GM12878 (cell line): Measurements from ENCODE around the gene CD207. TPM values are rescaled to one million over a fixed set of nuclear protein-coding genes. Genes with fewer than 3 reads are reported as not detected.

Experiments used
- ATAC-seq: fragments of 200-7000 bp; cut with Tn5 transposase; 3 replicates; pipeline ENCODE4 v1.9.1; 2020; ENCODE audit warnings: mild to moderate bottlenecking, moderate library complexity
- BruUV-seq: library from RNA; stranded (reverse); fragments of 400-500 nt; replicated peaks from 2 replicates; lab custom pipeline; 2021; lab: Mats Ljungman, UMichigan
- CTCF ChIA-PET: fragments of 300-600 bp; sonication (Branson Sonifier 250); formaldehyde crosslinking; extraction: SDS; loops from one replicate; lab custom pipeline; 2021; ENCODE audit warnings: inconsistent platforms; lab: Yijun Ruan, JAX
- POLR2A ChIA-PET: fragments of 350-600 bp; formaldehyde crosslinking; extraction: SDS; loops from one replicate; lab custom pipeline; 2021; ENCODE audit warnings: inconsistent platforms; lab: Charles Lee
- RAD21 ChIA-PET: fragments of 300-600 bp; sonication (Branson Sonifier 250); formaldehyde crosslinking; loops from one replicate; lab custom pipeline; 2023; ENCODE audit warnings: antibody characterized with exemption; ENCODE audit not compliant: unreplicated experiment; lab: Charles Lee
- SMC1A ChIA-PET: fragments of 300-600 bp; sonication (Branson Sonifier 250); formaldehyde crosslinking; loops from one replicate; lab custom pipeline; 2023; ENCODE audit not compliant: unreplicated experiment, uncharacterized antibody; lab: Charles Lee
- DNase-seq: peaks from one replicate; pipeline ENCODE4 v3.0.0-alpha.2; 2011; ENCODE audit warnings: low read depth, low spot score
- FAIRE-seq: peaks from 3 replicates; lab custom pipeline; 2011; peaks lifted over from hg19 to GRCh38; lab: Jason Lieb, UNC
- H2AFZ ChIP-seq: 2 replicates; pipeline ENCODE4 v1.6.0; 2011; ENCODE audit warnings: low read depth, low read length, control low read depth; ENCODE audit not compliant: control insufficient read depth
- H3K27ac ChIP-seq: 2 replicates; pipeline ENCODE4 v1.5.1; 2011; ENCODE audit warnings: control low read depth; ENCODE audit not compliant: control insufficient read depth, insufficient read depth
- H3K27me3 ChIP-seq, 2 experiments: replicated peaks in 1 of 2; 2 replicates each; pipeline versions ENCODE4 v1.6.0 to v1.6.1; 2011; ENCODE audit warnings: low read length in 1 of 2; ENCODE audit not compliant: control insufficient read depth in 2 of 2, insufficient read depth in 2 of 2
- H3K36me3 ChIP-seq, 2 experiments: 2 replicates each; pipeline ENCODE4 v1.5.1; 2011; ENCODE audit warnings: low read length in 1 of 2; ENCODE audit not compliant: control insufficient read depth in 2 of 2, insufficient read depth in 2 of 2
- H3K4me1 ChIP-seq: 2 replicates; pipeline ENCODE4 v1.6.1; 2011; ENCODE audit warnings: mild to moderate bottlenecking, low read length, moderate library complexity, mixed read lengths; ENCODE audit not compliant: control insufficient read depth, insufficient read depth
- H3K4me2 ChIP-seq: 2 replicates; pipeline ENCODE4 v1.6.0; 2011; ENCODE audit warnings: control low read depth; ENCODE audit not compliant: control insufficient read depth, insufficient read depth
- H3K4me3 ChIP-seq: fragments of 200-600 bp; sonication (generic); 2 replicates; pipeline ENCODE4 v1.5.1; 2016
- H3K79me2 ChIP-seq: 2 replicates; pipeline ENCODE4 v1.6.0; 2011; ENCODE audit warnings: low read length; ENCODE audit not compliant: control insufficient read depth, insufficient read depth
- H3K9ac ChIP-seq: 2 replicates; pipeline ENCODE4 v1.8.0; 2011; ENCODE audit warnings: low read length, control low read depth, mixed read lengths; ENCODE audit not compliant: control insufficient read depth, insufficient read depth
- H3K9me3 ChIP-seq: replicated peaks from 3 replicates; pipeline ENCODE4 v1.5.1; 2011; ENCODE audit warnings: mild to moderate bottlenecking, low read length; ENCODE audit not compliant: control insufficient read depth, insufficient read depth
- H4K20me1 ChIP-seq: 2 replicates; pipeline ENCODE4 v1.6.0; 2011; ENCODE audit not compliant: control insufficient read depth, insufficient read depth
- RAD21 ChIP-seq: IDR thresholded peaks from 2 replicates; pipeline ENCODE4 v1.6.1; 2011; ENCODE audit warnings: mild to moderate bottlenecking, low read depth, low read length, moderate library complexity; ENCODE audit not compliant: insufficient read depth
- RBBP5 ChIP-seq: fragments of 200-600 bp; sonication (generic); conservative IDR thresholded peaks from 2 replicates; pipeline ENCODE4 v1.6.1; 2016
- SMC3 ChIP-seq: IDR thresholded peaks from 2 replicates; pipeline ENCODE4 v1.6.1; 2011; ENCODE audit warnings: low read length, improper control_type of control experiment, borderline replicate concordance
- STAT1 ChIP-seq: fragments of 450-650 bp; conservative IDR thresholded peaks from 2 replicates; pipeline ENCODE4 v1.6.1; 2014; ENCODE audit warnings: antibody characterized with exemption, mild to moderate bottlenecking
- WGBS: methylation state at CpG from one replicate; pipeline ENCODE4 v1.1.6; 2016; ENCODE audit warnings: low lambda C conversion rate; ENCODE audit not compliant: insufficient replicate concordance, insufficient coverage; ENCODE audit errors: missing lambda C conversion rate; 5-methylcytosine and 5-hydroxymethylcytosine counted together
- in situ Hi-C: fragments of 300-500 bp; cut with MboI; formaldehyde crosslinking; loops from 9 replicates; pipeline ENCODE4 v1.14.3; 2018; ENCODE audit warnings: mixed read lengths
- intact Hi-C: fragments of 100-400 bp; cut with micrococcal nuclease; formaldehyde crosslinking; loops from one replicate; pipeline ENCODE4 v1.14.2; 2022; ENCODE audit not compliant: unreplicated experiment
- polyA plus RNA-seq, 11 experiments: library from polyadenylated mRNA; depleted of rRNA in 4 of 11; unstranded in 6 of 11; stranded (reverse) in 5 of 11; fragments of >200 nt; fragmentation: Nextera tagmentation in 4 of 11; fragmentation: Illumina TruSeq in 1 of 11; extraction: Ambion mirVana in 4 of 11; extraction: Trizol in 1 of 11; gene quantifications; 1 replicate in 1 of 11; 2 replicates in 10 of 11; pipeline versions ENCODE4 v1.2.1 to v1.2.3, GENCODE V29; 2011 to 2016; ENCODE audit warnings: inconsistent platforms in 2 of 11, missing spikeins in 2 of 11, low read depth in 1 of 11
- total RNA-seq, 4 experiments: library from RNA; depleted of rRNA in 3 of 4; stranded (reverse); fragments of >200 nt in 3 of 4; fragmentation: Illumina TruSeq in 1 of 4; extraction: Trizol in 1 of 4; gene quantifications; 2 replicates each; pipeline versions ENCODE4 v1.2.1 to v1.2.3, GENCODE V29; 2013 to 2021
- TF ChIP-seq, protein P1 (sequence below), 3 experiments: IDR thresholded peaks in 2 of 3; conservative IDR thresholded peaks in 1 of 3; 2 replicates each; pipeline ENCODE4 v1.5.1; 2011; ENCODE audit warnings: low read depth in 3 of 3, low read length in 3 of 3, mild to moderate bottlenecking in 3 of 3, control low read depth in 2 of 3, moderate library complexity in 2 of 3, inconsistent platforms in 1 of 3, mixed read lengths in 1 of 3; ENCODE audit not compliant: control insufficient read depth in 2 of 3, insufficient read depth in 1 of 3; ENCODE audit errors: extremely low read depth in 1 of 3

The CD207 gene
- total and polyA plus RNA-seq, 10 of the 15 experiments (the other 5 are each of a cell fraction or from before 2014, with no cell fraction given) = not detected

DNA sequence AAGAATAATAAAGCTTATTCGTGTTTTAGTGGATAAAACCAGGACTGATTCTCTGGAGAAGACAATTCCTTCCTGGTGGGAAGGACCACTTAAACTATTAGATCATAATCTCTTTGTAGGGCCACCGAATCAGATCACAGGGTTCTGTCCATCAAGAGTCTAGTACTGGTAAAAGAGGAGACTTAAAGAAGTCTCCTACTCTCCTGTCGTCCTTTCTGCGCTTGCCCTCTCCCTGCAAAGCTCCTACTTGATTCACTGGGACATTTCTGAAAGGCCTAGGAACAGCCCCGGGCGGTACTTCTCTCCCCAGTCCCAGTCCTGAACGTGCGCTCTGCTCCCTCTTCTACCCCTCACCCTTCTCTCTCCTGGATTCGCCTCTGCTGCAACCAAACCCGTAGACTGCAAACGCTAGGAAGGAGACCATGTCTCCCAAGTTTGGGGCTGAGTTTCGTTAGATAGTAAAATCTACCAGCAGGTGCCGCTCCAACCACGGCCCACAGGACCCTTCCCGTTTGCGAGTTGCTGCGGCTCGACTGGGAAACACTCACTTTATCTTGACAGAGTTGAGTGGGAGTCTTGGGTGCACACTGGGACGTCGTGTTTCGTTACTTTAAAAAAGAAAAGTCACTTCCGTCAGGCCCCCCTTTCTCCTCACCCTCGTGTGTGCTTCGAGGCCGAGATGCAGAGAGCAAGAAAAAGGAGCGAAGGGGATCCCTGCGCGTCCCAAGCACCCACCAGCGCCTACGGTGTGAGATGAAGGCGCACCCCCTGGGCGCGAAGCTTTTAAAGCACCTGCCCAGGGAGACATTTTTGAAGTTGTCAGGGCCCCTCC is 46.1 kb downstream of the CD207 start:
- H4K20me1 ChIP-seq = no peaks in the 10 kb centered on the region
- SMC1A ChIA-PET = interaction anchor here (0.7 to 1.7 kb wide), 2 partner anchors 14 to 157 kb away, joined by 3 to 4 read pairs; no protein-coding TSS in a partner anchor
- no peaks in the 10 kb centered on the region for H3K79me2 ChIP-seq
- H2AFZ ChIP-seq = no peak overlapping the region
- H3K9me3 ChIP-seq = no peaks in the 10 kb centered on the region
- intact Hi-C loops = loop anchor here (2.0 to 10.0 kb wide), 4 partner anchors 73 to 159 kb away; no protein-coding TSS in a partner anchor
- DNase-seq = no peak
- no peaks in the 10 kb centered on the region for H3K4me1 ChIP-seq
- 3% methylated on average over 33 of the region's 33 CpGs for WGBS
- H3K4me3 ChIP-seq = no peak overlapping the region
- POLR2A ChIA-PET = no interaction called here
- H3K27me3 ChIP-seq = peaks cover 5 to 10% of the 10 kb centered on the region in 2 experiments
- no peak overlapping the region for H3K27ac ChIP-seq
- no peaks in the 10 kb centered on the region for H3K36me3 ChIP-seq
- in situ Hi-C loops = no loop called here
- FAIRE-seq = peak; percentile 52
- CTCF ChIA-PET = interaction anchor here (0.6 to 1.8 kb wide), 6 partner anchors 73 to 159 kb away, joined by 3 to 7 read pairs (median 4); no protein-coding TSS in a partner anchor
- no peak overlapping the region for H3K9ac ChIP-seq
- RAD21 ChIA-PET = no interaction called here
- peak; percentile 76 for ATAC-seq
- no peak for TF ChIP-seq RBBP5
- TF ChIP-seq, protein P1, sequence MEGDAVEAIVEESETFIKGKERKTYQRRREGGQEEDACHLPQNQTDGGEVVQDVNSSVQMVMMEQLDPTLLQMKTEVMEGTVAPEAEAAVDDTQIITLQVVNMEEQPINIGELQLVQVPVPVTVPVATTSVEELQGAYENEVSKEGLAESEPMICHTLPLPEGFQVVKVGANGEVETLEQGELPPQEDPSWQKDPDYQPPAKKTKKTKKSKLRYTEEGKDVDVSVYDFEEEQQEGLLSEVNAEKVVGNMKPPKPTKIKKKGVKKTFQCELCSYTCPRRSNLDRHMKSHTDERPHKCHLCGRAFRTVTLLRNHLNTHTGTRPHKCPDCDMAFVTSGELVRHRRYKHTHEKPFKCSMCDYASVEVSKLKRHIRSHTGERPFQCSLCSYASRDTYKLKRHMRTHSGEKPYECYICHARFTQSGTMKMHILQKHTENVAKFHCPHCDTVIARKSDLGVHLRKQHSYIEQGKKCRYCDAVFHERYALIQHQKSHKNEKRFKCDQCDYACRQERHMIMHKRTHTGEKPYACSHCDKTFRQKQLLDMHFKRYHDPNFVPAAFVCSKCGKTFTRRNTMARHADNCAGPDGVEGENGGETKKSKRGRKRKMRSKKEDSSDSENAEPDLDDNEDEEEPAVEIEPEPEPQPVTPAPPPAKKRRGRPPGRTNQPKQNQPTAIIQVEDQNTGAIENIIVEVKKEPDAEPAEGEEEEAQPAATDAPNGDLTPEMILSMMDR (IDR thresholded peaks at IDR 0.05 in 2 of 3, conservative IDR thresholded peaks at IDR 0.05 in 1 of 3; ENCODE audit: control insufficient read depth in 2 of 3, extremely low read depth in 1 of 3, insufficient read depth in 1 of 3, low read depth in 3 of 3, low read length in 3 of 3) = peak; percentile 52 to 65 (median 64); a peak in 5 of 6 replicates
- no peak for TF ChIP-seq STAT1
- peak; percentile 49 for TF ChIP-seq SMC3
- TF ChIP-seq RAD21 = peak; percentile 69
- no peak overlapping the region for H3K4me2 ChIP-seq
- no TSS peak for BruUV-seq
